CD14-positive monocyte (primary cell): ENCODE measurements around the gene SMIM20. TPM values are rescaled to one million over a fixed set of nuclear protein-coding genes. Genes with fewer than 3 reads are reported as not detected.

ENCODE experiments used
- DNase-seq, 3 donors: peaks; one replicate each; pipeline ENCODE4 v3.0.0-alpha.2; 2011 to 2022
- H2AFZ ChIP-seq: 2 replicates; pipeline ENCODE4 v1.6.0; 2012; ENCODE audit warnings: mild to moderate bottlenecking, low read depth, low read length, inconsistent platforms; ENCODE audit not compliant: insufficient read depth, poor library complexity, severe bottlenecking
- H3K27ac ChIP-seq, 2 donors: 1 replicate in 1 of 2; 2 replicates in 1 of 2; pipeline ENCODE4 v1.5.1; 2012 to 2013; ENCODE audit warnings: low read length in 2 of 2, control low read depth in 1 of 2, inconsistent platforms in 1 of 2, low read depth in 1 of 2, mild to moderate bottlenecking in 1 of 2
- H3K27me3 ChIP-seq, 2 donors: one replicate each; pipeline versions ENCODE4 v1.6.0 to v1.6.1; 2011 to 2013; ENCODE audit warnings: low read length in 2 of 2; ENCODE audit not compliant: control insufficient read depth in 2 of 2, insufficient read depth in 2 of 2
- H3K36me3 ChIP-seq, 2 donors: replicated peaks in 1 of 2; 1 replicate in 1 of 2; 2 replicates in 1 of 2; pipeline versions ENCODE4 v1.5.1 to v1.6.1; 2012 to 2013; ENCODE audit warnings: low read length in 2 of 2, control low read depth in 1 of 2, inconsistent platforms in 1 of 2, mild to moderate bottlenecking in 1 of 2; ENCODE audit not compliant: insufficient read depth in 2 of 2, control insufficient read depth in 1 of 2
- H3K4me1 ChIP-seq, 2 donors: 1 replicate in 1 of 2; 2 replicates in 1 of 2; pipeline versions ENCODE4 v1.5.1 to v1.6.1; 2012 to 2013; ENCODE audit warnings: low read length in 2 of 2, control low read depth in 1 of 2, inconsistent platforms in 1 of 2, mild to moderate bottlenecking in 1 of 2, moderate library complexity in 1 of 2; ENCODE audit not compliant: insufficient read depth in 2 of 2, control insufficient read depth in 1 of 2
- H3K4me2 ChIP-seq: replicated peaks from 2 replicates; pipeline ENCODE3; 2012; ENCODE audit warnings: low read length, moderate library complexity, mild to moderate bottlenecking; ENCODE audit not compliant: poor library complexity, severe bottlenecking; ENCODE audit errors: extremely low read depth
- H3K4me3 ChIP-seq, 3 experiments: fragments of 200-600 bp in 1 of 3; sonication (generic) in 1 of 3; replicated peaks in 1 of 3; 1 replicate in 2 of 3; 2 replicates in 1 of 3; pipeline ENCODE4 v1.5.1; 2011 to 2013; ENCODE audit warnings: low read length in 3 of 3, mild to moderate bottlenecking in 3 of 3, control low read depth in 2 of 3, low read depth in 2 of 3, inconsistent platforms in 1 of 3, moderate library complexity in 1 of 3
- H3K79me2 ChIP-seq: 2 replicates; pipeline ENCODE4 v1.6.0; 2012; ENCODE audit warnings: mild to moderate bottlenecking, control low read depth, inconsistent platforms, low read length, moderate library complexity; ENCODE audit not compliant: insufficient read depth
- H3K9ac ChIP-seq: 2 replicates; pipeline ENCODE4 v1.6.0; 2017; ENCODE audit warnings: low read length, mild to moderate bottlenecking; ENCODE audit not compliant: insufficient read depth, poor library complexity, severe bottlenecking
- H3K9me3 ChIP-seq, 2 donors: replicated peaks in 1 of 2; 1 replicate in 1 of 2; 2 replicates in 1 of 2; pipeline versions ENCODE4 v1.5.1 to v1.6.1; 2012 to 2013; ENCODE audit warnings: low read length in 2 of 2, control low read depth in 1 of 2; ENCODE audit not compliant: control insufficient read depth in 1 of 2, insufficient read depth in 1 of 2
- H4K20me1 ChIP-seq: 2 replicates; pipeline ENCODE4 v1.6.0; 2012; ENCODE audit warnings: mild to moderate bottlenecking, low read length, control low read depth, moderate library complexity; ENCODE audit not compliant: insufficient read depth
- H3K27ac Mint-ChIP-seq, 7 donors: one replicate each; pipeline ENCODE4 v1.8.0; 2020; ENCODE audit warnings: mild to moderate bottlenecking in 7 of 7, mixed read lengths in 7 of 7, moderate library complexity in 6 of 7, inconsistent platforms in 2 of 7
- H3K27me3 Mint-ChIP-seq, 3 donors: one replicate each; pipeline ENCODE4 v1.8.0; 2021 to 2022; ENCODE audit warnings: low read depth in 3 of 3, mild to moderate bottlenecking in 3 of 3, mixed read lengths in 3 of 3, moderate library complexity in 3 of 3, inconsistent platforms in 1 of 3
- H3K36me3 Mint-ChIP-seq, 2 donors: one replicate each; pipeline ENCODE4 v1.8.0; 2020; ENCODE audit warnings: mixed read lengths in 2 of 2, inconsistent platforms in 1 of 2, mild to moderate bottlenecking in 1 of 2
- H3K4me1 Mint-ChIP-seq: one replicate; pipeline ENCODE4 v1.8.0; 2020; ENCODE audit warnings: mild to moderate bottlenecking, mixed read lengths
- H3K4me3 Mint-ChIP-seq, 2 donors: one replicate each; pipeline ENCODE4 v1.8.0; 2020; ENCODE audit warnings: mild to moderate bottlenecking in 2 of 2, mixed read lengths in 2 of 2, moderate library complexity in 1 of 2
- H3K9me3 Mint-ChIP-seq, 7 donors: one replicate each; pipeline ENCODE4 v1.8.0; 2020 to 2022; ENCODE audit warnings: mixed read lengths in 7 of 7, mild to moderate bottlenecking in 6 of 7, moderate library complexity in 6 of 7, inconsistent platforms in 2 of 7
- WGBS: methylation state at CpG from one replicate; pipeline ENCODE4 v1.1.5; 2013; ENCODE audit warnings: missing lambda C conversion rate; ENCODE audit not compliant: insufficient coverage; 5-methylcytosine and 5-hydroxymethylcytosine counted together
- intact Hi-C, 2 donors: fragments of 100-400 bp; cut with micrococcal nuclease; formaldehyde crosslinking; loops; one replicate each; pipeline versions ENCODE4 v1.15.0 to v1.15.1; 2023
- polyA plus RNA-seq, 3 donors: library from polyadenylated mRNA; depleted of rRNA in 1 of 3; unstranded in 2 of 3; stranded (reverse) in 1 of 3; fragments of 300-500 nt in 2 of 3; fragments of >200 nt in 1 of 3; fragmentation: Illumina TruSeq in 2 of 3; gene quantifications; 1 replicate in 2 of 3; 2 replicates in 1 of 3; pipeline ENCODE4 v1.2.3, GENCODE V29; 2012 to 2021
- TF ChIP-seq, protein P1 (sequence below): fragments of 200-600 bp; IDR thresholded peaks from one replicate; pipeline ENCODE4 v1.8.0; 2022; ENCODE audit warnings: antibody characterized with exemption, mild to moderate bottlenecking

SMIM20 gene
- polyA plus RNA-seq, 3 donors, result 10.4 to 38.1 (median 33.7) TPM

DNA sequence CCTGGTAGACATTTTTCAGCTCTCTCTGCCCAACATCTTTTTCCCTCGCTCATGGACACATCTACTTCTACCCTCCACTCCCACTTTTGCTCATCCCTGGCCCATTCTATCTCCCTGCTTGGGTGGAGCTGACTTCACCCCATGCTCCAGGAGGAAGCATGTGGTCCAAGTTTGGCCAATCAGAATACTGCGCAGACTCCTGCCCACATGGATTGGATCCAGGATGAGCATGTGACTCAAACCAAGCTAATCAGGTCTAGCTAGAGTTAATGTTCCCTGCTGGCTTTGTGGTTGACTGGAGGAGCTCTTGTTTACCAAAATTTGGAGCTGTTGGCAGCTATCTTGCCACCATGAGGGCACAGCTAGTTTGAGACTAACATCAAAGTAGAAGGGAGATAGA lies 22.7 kb downstream of the SMIM20 start:
- intact Hi-C loops, result no loop called here
- Mint-ChIP-seq H3K9me3 (peaks cover 0 to 2% (median 0%) of the 10 kb centered on the region in 7 donors), H3K27ac (peak overlapping the region in 1 of 7 donors; percentile 75), H3K36me3 (peaks cover 0 to 2% of the 10 kb centered on the region in 2 donors), H3K27me3 (peaks cover 3 to 8% (median 7%) of the 10 kb centered on the region in 3 donors), H3K4me1 (peaks cover 11% of the 10 kb centered on the region), H3K4me3 (no peak overlapping the region)
- Histone ChIP-seq H3K9me3 (no peaks in the 10 kb centered on the region), H3K4me3 (no peak overlapping the region), H3K27ac (no peak overlapping the region), H3K4me1 (no peaks in the 10 kb centered on the region), H3K79me2 (no peaks in the 10 kb centered on the region), H3K27me3 (no peaks in the 10 kb centered on the region), H4K20me1 (no peaks in the 10 kb centered on the region), H3K36me3 (no peaks in the 10 kb centered on the region), H3K9ac (no peak overlapping the region), H2AFZ (no peak overlapping the region), H3K4me2 (no peak overlapping the region)
- TF ChIP-seq, protein P1, sequence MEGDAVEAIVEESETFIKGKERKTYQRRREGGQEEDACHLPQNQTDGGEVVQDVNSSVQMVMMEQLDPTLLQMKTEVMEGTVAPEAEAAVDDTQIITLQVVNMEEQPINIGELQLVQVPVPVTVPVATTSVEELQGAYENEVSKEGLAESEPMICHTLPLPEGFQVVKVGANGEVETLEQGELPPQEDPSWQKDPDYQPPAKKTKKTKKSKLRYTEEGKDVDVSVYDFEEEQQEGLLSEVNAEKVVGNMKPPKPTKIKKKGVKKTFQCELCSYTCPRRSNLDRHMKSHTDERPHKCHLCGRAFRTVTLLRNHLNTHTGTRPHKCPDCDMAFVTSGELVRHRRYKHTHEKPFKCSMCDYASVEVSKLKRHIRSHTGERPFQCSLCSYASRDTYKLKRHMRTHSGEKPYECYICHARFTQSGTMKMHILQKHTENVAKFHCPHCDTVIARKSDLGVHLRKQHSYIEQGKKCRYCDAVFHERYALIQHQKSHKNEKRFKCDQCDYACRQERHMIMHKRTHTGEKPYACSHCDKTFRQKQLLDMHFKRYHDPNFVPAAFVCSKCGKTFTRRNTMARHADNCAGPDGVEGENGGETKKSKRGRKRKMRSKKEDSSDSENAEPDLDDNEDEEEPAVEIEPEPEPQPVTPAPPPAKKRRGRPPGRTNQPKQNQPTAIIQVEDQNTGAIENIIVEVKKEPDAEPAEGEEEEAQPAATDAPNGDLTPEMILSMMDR, result no peak
- DNase-seq, result no peak
- 100% methylated on average over 2 of the region's 2 CpGs for WGBS

DNA sequence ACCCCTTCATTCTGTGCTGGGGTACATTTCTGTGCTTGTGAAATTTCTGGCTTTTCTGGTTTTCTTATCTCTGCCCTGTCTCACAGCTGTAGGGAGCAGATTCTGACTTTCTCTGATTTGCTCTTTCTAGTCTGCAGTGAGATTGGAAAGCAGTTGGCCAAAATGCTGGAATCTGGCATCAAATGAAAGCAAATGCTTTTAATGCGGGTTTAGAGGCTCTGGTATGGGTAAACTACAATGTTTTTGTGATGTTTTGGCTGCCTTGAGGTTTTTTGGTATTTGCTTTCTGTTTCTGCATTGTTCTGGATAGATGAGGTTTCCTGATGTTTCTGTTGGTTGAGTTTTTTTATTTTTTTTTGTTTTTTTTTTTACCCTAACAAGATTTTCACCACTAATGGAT lies 23.8 kb downstream of the SMIM20 start:
- Histone ChIP-seq H3K9me3 (no peaks in the 10 kb centered on the region), H3K27ac (no peak overlapping the region), H2AFZ (no peak overlapping the region), H3K27me3 (no peaks in the 10 kb centered on the region), H3K36me3 (no peaks in the 10 kb centered on the region), H4K20me1 (no peaks in the 10 kb centered on the region), H3K4me2 (no peak overlapping the region), H3K79me2 (no peaks in the 10 kb centered on the region), H3K4me1 (no peaks in the 10 kb centered on the region), H3K9ac (no peak overlapping the region), H3K4me3 (no peak overlapping the region)
- Mint-ChIP-seq H3K27ac (no peak overlapping the region), H3K4me3 (no peak overlapping the region), H3K4me1 (peaks cover 11% of the 10 kb centered on the region), H3K9me3 (peaks cover 0 to 2% (median 0%) of the 10 kb centered on the region in 7 donors), H3K27me3 (peaks cover 7 to 16% (median 8%) of the 10 kb centered on the region in 3 donors), H3K36me3 (peaks cover 0 to 2% of the 10 kb centered on the region in 2 donors)
- TF ChIP-seq, protein P1, result no peak
- DNase-seq, result no peak
- 100% methylated on average over 1 of the region's 1 CpG for WGBS
- intact Hi-C loops, result no loop called here
